Endothelial cell of umbilical vein (primary cell): Measurements from ENCODE around the gene CELF1. TPM values are rescaled to one million over a fixed set of nuclear protein-coding genes. Genes with fewer than 3 reads are reported as not detected.

Source experiments
- BruUV-seq: library from RNA; stranded (reverse); fragments of 400-500 nt; replicated peaks from 2 replicates; lab custom pipeline; 2021; lab: Mats Ljungman, UMichigan
- CTCF ChIA-PET: fragments of 300-600, 350-600 bp; sonication (Branson Sonifier 250); formaldehyde crosslinking; loops from one replicate; lab custom pipeline; 2021; ENCODE audit warnings: antibody characterized with exemption, inconsistent platforms; lab: Charles Lee
- POLR2A ChIA-PET: fragments of 300-600, 350-600 bp; sonication (Branson Sonifier 250); formaldehyde crosslinking; loops from one replicate; lab custom pipeline; 2021; ENCODE audit warnings: antibody characterized with exemption, inconsistent platforms; lab: Charles Lee
- DNase-seq: peaks from one replicate; pipeline ENCODE4 v3.0.0-alpha.2; 2011; ENCODE audit warnings: low read depth, low spot score
- FAIRE-seq: peaks from 2 replicates; lab custom pipeline; 2011; peaks lifted over from hg19 to GRCh38; lab: Jason Lieb, UNC
- H2AFZ ChIP-seq: 2 replicates; pipeline ENCODE4 v1.6.0; 2012; ENCODE audit warnings: low read depth, low read length, control low read depth, inconsistent platforms
- H3K27ac ChIP-seq: 2 replicates; pipeline ENCODE4 v1.5.1; 2011; ENCODE audit warnings: low read depth, mild to moderate bottlenecking, control low read depth, low read length, moderate library complexity; ENCODE audit not compliant: insufficient read depth
- H3K27me3 ChIP-seq, 2 experiments: 2 replicates each; pipeline versions ENCODE4 v1.6.0 to v1.6.1; 2011; ENCODE audit warnings: low read length in 2 of 2, mixed read lengths in 1 of 2; ENCODE audit not compliant: control insufficient read depth in 2 of 2, insufficient read depth in 2 of 2
- H3K36me3 ChIP-seq, 2 experiments: 2 replicates in 1 of 2; 3 replicates in 1 of 2; pipeline ENCODE4 v1.5.1; 2011; ENCODE audit warnings: low read length in 2 of 2, mild to moderate bottlenecking in 1 of 2, moderate library complexity in 1 of 2; ENCODE audit not compliant: control insufficient read depth in 2 of 2, insufficient read depth in 2 of 2; ENCODE audit errors: extremely low read depth in 1 of 2
- H3K4me1 ChIP-seq: 3 replicates; pipeline ENCODE4 v1.5.1; 2011; ENCODE audit warnings: mild to moderate bottlenecking, low read length; ENCODE audit not compliant: control insufficient read depth, insufficient read depth; ENCODE audit errors: extremely low read depth
- H3K4me2 ChIP-seq: 2 replicates; pipeline ENCODE4 v1.6.1; 2011; ENCODE audit warnings: low read length, control low read depth, mixed read lengths; ENCODE audit not compliant: insufficient read depth
- H3K4me3 ChIP-seq, 3 experiments: fragments of 200-600 bp in 1 of 3; sonication (generic), shearing (Covaris generic) in 1 of 3; replicated peaks in 1 of 3; 2 replicates each; pipeline ENCODE4 v1.5.1; 2011 to 2016; ENCODE audit warnings: control low read depth in 3 of 3, low read length in 3 of 3, mild to moderate bottlenecking in 2 of 3, inconsistent platforms in 1 of 3, low read depth in 1 of 3, moderate library complexity in 1 of 3; ENCODE audit not compliant: insufficient read depth in 1 of 3
- H3K79me2 ChIP-seq: 2 replicates; pipeline ENCODE4 v1.6.0; 2012; ENCODE audit warnings: low read length, inconsistent platforms; ENCODE audit not compliant: control insufficient read depth, insufficient read depth
- H3K9ac ChIP-seq: replicated peaks from 2 replicates; pipeline ENCODE3; 2011; ENCODE audit warnings: low read length, control low read depth; ENCODE audit not compliant: insufficient read depth; ENCODE audit errors: extremely low read depth
- H3K9me1 ChIP-seq: replicated peaks from 3 replicates; pipeline ENCODE4 v1.6.0; 2011; ENCODE audit warnings: mild to moderate bottlenecking, low read length; ENCODE audit not compliant: control insufficient read depth, insufficient read depth; ENCODE audit errors: extremely low read depth
- H3K9me3 ChIP-seq: replicated peaks from 2 replicates; pipeline ENCODE4 v1.5.1; 2012; ENCODE audit warnings: low read length, inconsistent platforms; ENCODE audit not compliant: control insufficient read depth, insufficient read depth
- H4K20me1 ChIP-seq: replicated peaks from 2 replicates; pipeline ENCODE3; 2011; ENCODE audit warnings: mild to moderate bottlenecking, low read length; ENCODE audit not compliant: control insufficient read depth, insufficient read depth; ENCODE audit errors: extremely low read depth
- CTCF ChIP-seq, 2 donors: IDR thresholded peaks; 1 replicate in 1 of 2; 2 replicates in 1 of 2; pipeline ENCODE4 v1.5.1; 2011; ENCODE audit warnings: low read length in 2 of 2, mild to moderate bottlenecking in 2 of 2, moderate library complexity in 2 of 2, control low read depth in 1 of 2, inconsistent platforms in 1 of 2, low read depth in 1 of 2; ENCODE audit not compliant: insufficient read depth in 1 of 2; ENCODE audit errors: extremely low read depth in 1 of 2
- EZH2 ChIP-seq: IDR thresholded peaks from 2 replicates; pipeline ENCODE4 v1.6.1; 2012; ENCODE audit warnings: borderline replicate concordance, low read depth, mild to moderate bottlenecking, moderate library complexity, low read length, inconsistent platforms; ENCODE audit not compliant: severe bottlenecking
- FOS ChIP-seq: IDR thresholded peaks from 2 replicates; pipeline ENCODE4 v1.6.1; 2011; ENCODE audit warnings: mild to moderate bottlenecking, low read length, moderate library complexity, borderline replicate concordance; ENCODE audit not compliant: insufficient read depth
- GATA2 ChIP-seq: IDR thresholded peaks from 2 replicates; pipeline ENCODE4 v1.7.0; 2011; ENCODE audit warnings: low read depth, mild to moderate bottlenecking, moderate library complexity, mixed read lengths, low read length; ENCODE audit not compliant: insufficient read length, insufficient read depth
- JUN ChIP-seq: IDR thresholded peaks from 2 replicates; pipeline ENCODE4 v1.6.1; 2011; ENCODE audit warnings: borderline replicate concordance, low read depth; ENCODE audit not compliant: insufficient read length, insufficient read depth
- MAX ChIP-seq: IDR thresholded peaks from 2 replicates; pipeline ENCODE4 v1.6.1; 2011; ENCODE audit not compliant: insufficient read depth, insufficient read length
- MYC ChIP-seq: IDR thresholded peaks from one replicate; pipeline ENCODE4 v1.6.1; 2011; ENCODE audit warnings: mild to moderate bottlenecking, low read depth, low read length
- POLR2A ChIP-seq: IDR thresholded peaks from 2 replicates; pipeline ENCODE4 v1.6.1; 2012; ENCODE audit warnings: low read depth, mild to moderate bottlenecking, control low read depth, low read length
- POLR2AphosphoS5 ChIP-seq: IDR thresholded peaks from 2 replicates; pipeline ENCODE4 v1.6.1; 2012; ENCODE audit warnings: low read depth, mild to moderate bottlenecking, control low read depth, low read length, moderate library complexity; ENCODE audit not compliant: insufficient read depth
- dilution Hi-C: fragments of 300-500 bp; cut with MboI; formaldehyde crosslinking; loops from one replicate; pipeline ENCODE4 v1.15.0; 2019; ENCODE audit warnings: low sequenced_read_pairs; ENCODE audit not compliant: extremely low pct_ligation_motif_present
- intact Hi-C: fragments of 100-400 bp; cut with micrococcal nuclease; formaldehyde crosslinking; loops from one replicate; pipeline ENCODE4 v1.10.0; 2022
- polyA plus RNA-seq, 4 experiments: library from polyadenylated mRNA; depleted of rRNA in 3 of 4; stranded (reverse) in 3 of 4; unstranded in 1 of 4; fragments of >200 nt; gene quantifications; 2 replicates each; pipeline versions ENCODE4 v1.2.1 to v1.2.3, GENCODE V29; 2011 to 2012; ENCODE audit warnings: missing spikeins in 1 of 4
- total RNA-seq: library from RNA; stranded (reverse); gene quantifications from 2 replicates; pipeline ENCODE4 v1.2.3, GENCODE V29; 2021

CELF1 gene
- total and polyA plus RNA-seq, 2 donors (not counting 3 experiments of a cell fraction or from before 2014, with no cell fraction given) = 66.3 to 120 TPM

DNA sequence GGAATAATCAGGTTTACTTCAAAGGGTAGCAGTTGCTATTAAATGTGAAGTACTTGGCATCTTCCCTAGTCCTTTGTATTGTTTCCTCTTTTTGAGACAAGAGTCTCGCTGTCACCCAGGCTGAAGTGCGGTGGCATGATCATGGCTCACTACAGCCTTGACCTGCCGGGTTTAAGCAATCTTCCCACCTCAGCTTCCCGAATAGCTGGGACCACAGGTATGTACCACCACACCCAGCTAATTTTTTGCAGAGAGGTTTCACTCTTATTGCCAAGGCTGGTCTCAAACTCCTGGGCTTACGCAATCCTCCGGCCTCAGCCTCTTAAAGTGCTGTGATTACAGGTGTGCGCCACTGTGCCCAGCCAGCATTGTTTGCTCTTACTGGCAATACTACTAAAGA lies 67.8 kb downstream of the CELF1 start:
- no peak overlapping the region for H2AFZ ChIP-seq
- intact Hi-C loops = no loop called here
- H3K27me3 ChIP-seq = no peaks in the 10 kb centered on the region
- BruUV-seq = no TSS peak
- no peak overlapping the region for H3K4me2 ChIP-seq
- H3K9ac ChIP-seq = no peak overlapping the region
- dilution Hi-C loops = no loop called here
- H3K79me2 ChIP-seq = peaks cover 11% of the 10 kb centered on the region
- peaks cover 4% of the 10 kb centered on the region for H3K9me1 ChIP-seq
- H3K4me3 ChIP-seq = no peak overlapping the region
- TF ChIP-seq POLR2AphosphoS5 (no peak), CTCF (IDR thresholded peaks at IDR 0.05; ENCODE audit: extremely low read depth in 1 of 2, insufficient read depth in 1 of 2, low read depth in 1 of 2, low read length in 2 of 2) (no peak), GATA2 (no peak), POLR2A (no peak), EZH2 (no peak), JUN (no peak), MYC (no peak), MAX (no peak), FOS (no peak)
- no peaks in the 10 kb centered on the region for H4K20me1 ChIP-seq
- no peak overlapping the region for H3K27ac ChIP-seq
- DNase-seq = no peak
- peaks cover 26 to 34% of the 10 kb centered on the region in 2 experiments for H3K36me3 ChIP-seq
- FAIRE-seq = no peak
- H3K4me1 ChIP-seq = no peaks in the 10 kb centered on the region
- no peaks in the 10 kb centered on the region for H3K9me3 ChIP-seq
- ChIA-PET POLR2A (no interaction called here), CTCF (no interaction called here)
